Neural progenitor cell (in vitro differentiated cells): ENCODE data around the gene CA12.

Experiments used
- CTCF ChIP-seq: fragments of 200-600 bp; sonication (generic); IDR thresholded peaks from 2 replicates; pipeline ENCODE4 v1.5.1; 2017; ENCODE audit warnings: antibody characterized with exemption, mild to moderate bottlenecking
- EZH2 ChIP-seq: fragments of 200-600 bp; sonication (generic); IDR thresholded peaks from 2 replicates; pipeline ENCODE4 v1.6.1; 2017; ENCODE audit warnings: antibody characterized with exemption, mild to moderate bottlenecking, moderate library complexity
- EZH2phosphoT487 ChIP-seq: fragments of 200-600 bp; sonication (generic); IDR thresholded peaks from 2 replicates; pipeline ENCODE4 v1.6.1; 2017; ENCODE audit warnings: antibody characterized with exemption

- no peak for TF ChIP-seq EZH2
- TF ChIP-seq EZH2phosphoT487, result no peak
- TF ChIP-seq CTCF, result no peak
These were observed 10.8 kb upstream of the CA12 start for GRCh38 chr15:63392361-63393009.
